ENCODE results near the gene RPS16. TPM values are rescaled to one million over a fixed set of nuclear protein-coding genes. Genes with fewer than 3 reads are reported as not detected.

Gene RPS16
- total and polyA plus RNA-seq, 2 of the 13 experiments (the other 11 are each of a cell fraction or from before 2014, with no cell fraction given) = 488 to 2,583 TPM

DNA sequence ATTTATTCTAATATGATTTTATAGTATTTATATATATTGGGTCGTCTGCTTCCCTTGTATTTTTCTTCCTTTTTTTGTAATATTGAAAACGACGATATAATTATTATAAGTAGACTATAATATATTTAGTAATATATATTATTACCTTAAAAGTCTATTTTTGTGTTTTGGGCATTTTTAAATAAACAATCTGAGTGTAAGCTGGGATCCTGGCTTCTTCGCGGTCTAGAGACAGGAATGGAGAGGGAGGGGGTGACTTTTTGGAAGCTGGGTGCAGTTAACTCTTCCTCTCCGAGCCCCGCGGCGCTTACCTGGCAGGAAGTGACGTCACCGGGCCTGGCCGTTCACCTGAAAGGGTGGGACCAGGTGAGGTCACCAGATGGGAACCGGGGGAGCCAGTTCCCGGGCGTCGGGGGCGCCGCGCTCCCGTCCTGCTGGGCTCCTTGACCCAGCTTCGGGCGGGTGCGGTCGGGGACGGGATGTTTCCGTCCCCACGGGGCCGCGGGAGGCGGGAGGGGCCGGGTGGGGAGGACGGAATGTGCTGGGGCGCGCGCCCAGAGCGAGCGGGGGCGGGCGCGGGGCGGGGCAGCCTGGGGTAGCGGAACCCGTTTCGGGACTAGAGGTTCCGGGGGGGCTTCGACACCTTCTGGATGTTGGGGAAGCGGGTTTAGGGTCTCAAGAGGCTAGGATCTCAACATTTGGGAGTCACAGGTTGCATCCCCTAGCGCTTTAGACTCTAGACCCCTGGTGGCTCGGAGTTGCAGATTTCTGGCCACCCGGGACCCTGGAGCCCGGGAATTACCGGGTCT, 26.3 kb downstream of the RPS16 start (continued):
- TF ChIP-seq, protein P1, sequence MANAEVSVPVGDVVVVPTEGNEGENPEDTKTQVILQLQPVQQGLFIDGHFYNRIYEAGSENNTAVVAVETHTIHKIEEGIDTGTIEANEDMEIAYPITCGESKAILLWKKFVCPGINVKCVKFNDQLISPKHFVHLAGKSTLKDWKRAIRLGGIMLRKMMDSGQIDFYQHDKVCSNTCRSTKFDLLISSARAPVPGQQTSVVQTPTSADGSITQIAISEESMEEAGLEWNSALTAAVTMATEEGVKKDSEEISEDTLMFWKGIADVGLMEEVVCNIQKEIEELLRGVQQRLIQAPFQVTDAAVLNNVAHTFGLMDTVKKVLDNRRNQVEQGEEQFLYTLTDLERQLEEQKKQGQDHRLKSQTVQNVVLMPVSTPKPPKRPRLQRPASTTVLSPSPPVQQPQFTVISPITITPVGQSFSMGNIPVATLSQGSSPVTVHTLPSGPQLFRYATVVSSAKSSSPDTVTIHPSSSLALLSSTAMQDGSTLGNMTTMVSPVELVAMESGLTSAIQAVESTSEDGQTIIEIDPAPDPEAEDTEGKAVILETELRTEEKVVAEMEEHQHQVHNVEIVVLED (CRISPR knock-in tag; IDR thresholded peaks at IDR 0.05; ENCODE audit: borderline replicate concordance) = no peak
- no peak for TF ChIP-seq SAP130 (CRISPR knock-in tag; IDR thresholded peaks at IDR 0.05; ENCODE audit: low read depth)
- TF ChIP-seq, protein P2, sequence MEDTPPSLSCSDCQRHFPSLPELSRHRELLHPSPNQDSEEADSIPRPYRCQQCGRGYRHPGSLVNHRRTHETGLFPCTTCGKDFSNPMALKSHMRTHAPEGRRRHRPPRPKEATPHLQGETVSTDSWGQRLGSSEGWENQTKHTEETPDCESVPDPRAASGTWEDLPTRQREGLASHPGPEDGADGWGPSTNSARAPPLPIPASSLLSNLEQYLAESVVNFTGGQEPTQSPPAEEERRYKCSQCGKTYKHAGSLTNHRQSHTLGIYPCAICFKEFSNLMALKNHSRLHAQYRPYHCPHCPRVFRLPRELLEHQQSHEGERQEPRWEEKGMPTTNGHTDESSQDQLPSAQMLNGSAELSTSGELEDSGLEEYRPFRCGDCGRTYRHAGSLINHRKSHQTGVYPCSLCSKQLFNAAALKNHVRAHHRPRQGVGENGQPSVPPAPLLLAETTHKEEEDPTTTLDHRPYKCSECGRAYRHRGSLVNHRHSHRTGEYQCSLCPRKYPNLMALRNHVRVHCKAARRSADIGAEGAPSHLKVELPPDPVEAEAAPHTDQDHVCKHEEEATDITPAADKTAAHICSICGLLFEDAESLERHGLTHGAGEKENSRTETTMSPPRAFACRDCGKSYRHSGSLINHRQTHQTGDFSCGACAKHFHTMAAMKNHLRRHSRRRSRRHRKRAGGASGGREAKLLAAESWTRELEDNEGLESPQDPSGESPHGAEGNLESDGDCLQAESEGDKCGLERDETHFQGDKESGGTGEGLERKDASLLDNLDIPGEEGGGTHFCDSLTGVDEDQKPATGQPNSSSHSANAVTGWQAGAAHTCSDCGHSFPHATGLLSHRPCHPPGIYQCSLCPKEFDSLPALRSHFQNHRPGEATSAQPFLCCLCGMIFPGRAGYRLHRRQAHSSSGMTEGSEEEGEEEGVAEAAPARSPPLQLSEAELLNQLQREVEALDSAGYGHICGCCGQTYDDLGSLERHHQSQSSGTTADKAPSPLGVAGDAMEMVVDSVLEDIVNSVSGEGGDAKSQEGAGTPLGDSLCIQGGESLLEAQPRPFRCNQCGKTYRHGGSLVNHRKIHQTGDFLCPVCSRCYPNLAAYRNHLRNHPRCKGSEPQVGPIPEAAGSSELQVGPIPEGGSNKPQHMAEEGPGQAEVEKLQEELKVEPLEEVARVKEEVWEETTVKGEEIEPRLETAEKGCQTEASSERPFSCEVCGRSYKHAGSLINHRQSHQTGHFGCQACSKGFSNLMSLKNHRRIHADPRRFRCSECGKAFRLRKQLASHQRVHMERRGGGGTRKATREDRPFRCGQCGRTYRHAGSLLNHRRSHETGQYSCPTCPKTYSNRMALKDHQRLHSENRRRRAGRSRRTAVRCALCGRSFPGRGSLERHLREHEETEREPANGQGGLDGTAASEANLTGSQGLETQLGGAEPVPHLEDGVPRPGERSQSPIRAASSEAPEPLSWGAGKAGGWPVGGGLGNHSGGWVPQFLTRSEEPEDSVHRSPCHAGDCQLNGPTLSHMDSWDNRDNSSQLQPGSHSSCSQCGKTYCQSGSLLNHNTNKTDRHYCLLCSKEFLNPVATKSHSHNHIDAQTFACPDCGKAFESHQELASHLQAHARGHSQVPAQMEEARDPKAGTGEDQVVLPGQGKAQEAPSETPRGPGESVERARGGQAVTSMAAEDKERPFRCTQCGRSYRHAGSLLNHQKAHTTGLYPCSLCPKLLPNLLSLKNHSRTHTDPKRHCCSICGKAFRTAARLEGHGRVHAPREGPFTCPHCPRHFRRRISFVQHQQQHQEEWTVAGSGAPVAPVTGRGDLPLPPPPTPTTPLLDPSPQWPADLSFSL (CRISPR knock-in tag; IDR thresholded peaks at IDR 0.05) = no peak
- TF ChIP-seq ZNF615 (CRISPR knock-in tag; IDR thresholded peaks at IDR 0.05; ENCODE audit: borderline replicate concordance) = no peak
- TF ChIP-seq, protein P3, sequence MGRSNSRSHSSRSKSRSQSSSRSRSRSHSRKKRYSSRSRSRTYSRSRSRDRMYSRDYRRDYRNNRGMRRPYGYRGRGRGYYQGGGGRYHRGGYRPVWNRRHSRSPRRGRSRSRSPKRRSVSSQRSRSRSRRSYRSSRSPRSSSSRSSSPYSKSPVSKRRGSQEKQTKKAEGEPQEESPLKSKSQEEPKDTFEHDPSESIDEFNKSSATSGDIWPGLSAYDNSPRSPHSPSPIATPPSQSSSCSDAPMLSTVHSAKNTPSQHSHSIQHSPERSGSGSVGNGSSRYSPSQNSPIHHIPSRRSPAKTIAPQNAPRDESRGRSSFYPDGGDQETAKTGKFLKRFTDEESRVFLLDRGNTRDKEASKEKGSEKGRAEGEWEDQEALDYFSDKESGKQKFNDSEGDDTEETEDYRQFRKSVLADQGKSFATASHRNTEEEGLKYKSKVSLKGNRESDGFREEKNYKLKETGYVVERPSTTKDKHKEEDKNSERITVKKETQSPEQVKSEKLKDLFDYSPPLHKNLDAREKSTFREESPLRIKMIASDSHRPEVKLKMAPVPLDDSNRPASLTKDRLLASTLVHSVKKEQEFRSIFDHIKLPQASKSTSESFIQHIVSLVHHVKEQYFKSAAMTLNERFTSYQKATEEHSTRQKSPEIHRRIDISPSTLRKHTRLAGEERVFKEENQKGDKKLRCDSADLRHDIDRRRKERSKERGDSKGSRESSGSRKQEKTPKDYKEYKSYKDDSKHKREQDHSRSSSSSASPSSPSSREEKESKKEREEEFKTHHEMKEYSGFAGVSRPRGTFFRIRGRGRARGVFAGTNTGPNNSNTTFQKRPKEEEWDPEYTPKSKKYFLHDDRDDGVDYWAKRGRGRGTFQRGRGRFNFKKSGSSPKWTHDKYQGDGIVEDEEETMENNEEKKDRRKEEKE (IDR thresholded peaks at IDR 0.05) = no peak
- no peak for TF ChIP-seq HOXA9 (CRISPR knock-in tag; IDR thresholded peaks at IDR 0.05; ENCODE audit: borderline replicate concordance)
- TF ChIP-seq CBX2 (IDR thresholded peaks at IDR 0.05; ENCODE audit: low read depth, low read length) = no peak
- no peak for TF ChIP-seq CBX2 (CRISPR knock-in tag; IDR thresholded peaks at IDR 0.05; ENCODE audit: low read depth)
- TF ChIP-seq, protein P4, sequence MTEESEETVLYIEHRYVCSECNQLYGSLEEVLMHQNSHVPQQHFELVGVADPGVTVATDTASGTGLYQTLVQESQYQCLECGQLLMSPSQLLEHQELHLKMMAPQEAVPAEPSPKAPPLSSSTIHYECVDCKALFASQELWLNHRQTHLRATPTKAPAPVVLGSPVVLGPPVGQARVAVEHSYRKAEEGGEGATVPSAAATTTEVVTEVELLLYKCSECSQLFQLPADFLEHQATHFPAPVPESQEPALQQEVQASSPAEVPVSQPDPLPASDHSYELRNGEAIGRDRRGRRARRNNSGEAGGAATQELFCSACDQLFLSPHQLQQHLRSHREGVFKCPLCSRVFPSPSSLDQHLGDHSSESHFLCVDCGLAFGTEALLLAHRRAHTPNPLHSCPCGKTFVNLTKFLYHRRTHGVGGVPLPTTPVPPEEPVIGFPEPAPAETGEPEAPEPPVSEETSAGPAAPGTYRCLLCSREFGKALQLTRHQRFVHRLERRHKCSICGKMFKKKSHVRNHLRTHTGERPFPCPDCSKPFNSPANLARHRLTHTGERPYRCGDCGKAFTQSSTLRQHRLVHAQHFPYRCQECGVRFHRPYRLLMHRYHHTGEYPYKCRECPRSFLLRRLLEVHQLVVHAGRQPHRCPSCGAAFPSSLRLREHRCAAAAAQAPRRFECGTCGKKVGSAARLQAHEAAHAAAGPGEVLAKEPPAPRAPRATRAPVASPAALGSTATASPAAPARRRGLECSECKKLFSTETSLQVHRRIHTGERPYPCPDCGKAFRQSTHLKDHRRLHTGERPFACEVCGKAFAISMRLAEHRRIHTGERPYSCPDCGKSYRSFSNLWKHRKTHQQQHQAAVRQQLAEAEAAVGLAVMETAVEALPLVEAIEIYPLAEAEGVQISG (CRISPR knock-in tag; IDR thresholded peaks at IDR 0.05) = 0 out of 2 replicates have a peak, but pooled peaks have one; percentile 18
- TF ChIP-seq NFE2L1 (CRISPR knock-in tag; IDR thresholded peaks at IDR 0.05; ENCODE audit: borderline replicate concordance) = no peak
- TF ChIP-seq, protein P5, sequence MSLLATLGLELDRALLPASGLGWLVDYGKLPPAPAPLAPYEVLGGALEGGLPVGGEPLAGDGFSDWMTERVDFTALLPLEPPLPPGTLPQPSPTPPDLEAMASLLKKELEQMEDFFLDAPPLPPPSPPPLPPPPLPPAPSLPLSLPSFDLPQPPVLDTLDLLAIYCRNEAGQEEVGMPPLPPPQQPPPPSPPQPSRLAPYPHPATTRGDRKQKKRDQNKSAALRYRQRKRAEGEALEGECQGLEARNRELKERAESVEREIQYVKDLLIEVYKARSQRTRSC (CRISPR knock-in tag; IDR thresholded peaks at IDR 0.05; ENCODE audit: low read depth) = no peak

Measured in HepG2 (cell line).